Neural progenitor cell (in vitro differentiated cells): ENCODE results near the gene CYBB. TPM values are rescaled to one million over a fixed set of nuclear protein-coding genes. Genes with fewer than 3 reads are reported as not detected.

Experiments used
- DNase-seq: peaks from one replicate; pipeline ENCODE4 v3.0.0-alpha.2; 2016; ENCODE audit warnings: low spot score
- H2AFZ ChIP-seq: fragments of 200-600 bp; sonication (generic); replicated peaks from 2 replicates; pipeline ENCODE4 v1.6.1; 2016; ENCODE audit warnings: antibody characterized with exemption
- H3F3A ChIP-seq: fragments of 200-600 bp; sonication (generic); 2 replicates; pipeline ENCODE4 v1.6.1; 2016; ENCODE audit warnings: antibody characterized with exemption, low read depth
- H3K27ac ChIP-seq: fragments of 200-600 bp; sonication (generic); 2 replicates; pipeline ENCODE4 v1.5.1; 2016; ENCODE audit warnings: mild to moderate bottlenecking
- H3K27me3 ChIP-seq: fragments of 200-600 bp; sonication (generic); 2 replicates; pipeline ENCODE4 v1.6.1; 2016; ENCODE audit warnings: mild to moderate bottlenecking, moderate library complexity
- H3K36me3 ChIP-seq: fragments of 200-600 bp; sonication (generic); 2 replicates; pipeline ENCODE4 v1.5.1; 2016
- H3K4me1 ChIP-seq: fragments of 200-600 bp; sonication (generic); 2 replicates; pipeline ENCODE4 v1.6.1; 2016; ENCODE audit warnings: mixed run types
- H3K4me2 ChIP-seq: fragments of 200-600 bp; sonication (generic); 2 replicates; pipeline ENCODE4 v1.6.1; 2016
- H3K4me3 ChIP-seq: fragments of 200-600 bp; sonication (generic); 2 replicates; pipeline ENCODE4 v1.5.1; 2016
- H3K79me2 ChIP-seq: fragments of 200-600 bp; sonication (generic); 2 replicates; pipeline ENCODE4 v1.6.1; 2016; ENCODE audit warnings: low read depth
- H3K9ac ChIP-seq: fragments of 200-600 bp; sonication (generic); 2 replicates; pipeline ENCODE4 v1.6.1; 2016
- H3K9me3 ChIP-seq: fragments of 200-600 bp; sonication (generic); 2 replicates; pipeline ENCODE4 v1.5.1; 2016; ENCODE audit warnings: low read depth
- H4K20me1 ChIP-seq: fragments of 200-600 bp; sonication (generic); 2 replicates; pipeline ENCODE4 v1.6.1; 2016; ENCODE audit warnings: low read depth
- H3K27ac Mint-ChIP-seq: 3 replicates; pipeline ENCODE4 v1.8.0; 2021; ENCODE audit warnings: mixed read lengths
- H3K27me3 Mint-ChIP-seq: 2 replicates; pipeline ENCODE4 v1.8.0; 2022; ENCODE audit warnings: low read depth, mild to moderate bottlenecking, inconsistent platforms, moderate library complexity, mixed read lengths; ENCODE audit not compliant: insufficient read depth
- H3K36me3 Mint-ChIP-seq: 3 replicates; pipeline ENCODE4 v1.8.0; 2021; ENCODE audit warnings: mixed read lengths
- H3K4me1 Mint-ChIP-seq: 3 replicates; pipeline ENCODE4 v1.8.0; 2021; ENCODE audit warnings: mixed read lengths
- H3K4me3 Mint-ChIP-seq: 3 replicates; pipeline ENCODE4 v1.8.0; 2021; ENCODE audit warnings: mild to moderate bottlenecking, moderate library complexity, mixed read lengths
- H3K9me3 Mint-ChIP-seq: 3 replicates; pipeline ENCODE4 v1.8.0; 2020; ENCODE audit warnings: mixed read lengths
- EZH2 ChIP-seq: fragments of 200-600 bp; sonication (generic); IDR thresholded peaks from 2 replicates; pipeline ENCODE4 v1.6.1; 2017; ENCODE audit warnings: antibody characterized with exemption, mild to moderate bottlenecking, moderate library complexity
- EZH2phosphoT487 ChIP-seq: fragments of 200-600 bp; sonication (generic); IDR thresholded peaks from 2 replicates; pipeline ENCODE4 v1.6.1; 2017; ENCODE audit warnings: antibody characterized with exemption
- total RNA-seq: library from RNA; depleted of rRNA; stranded (reverse); fragments of >200 nt; gene quantifications from 2 replicates; pipeline ENCODE4 v1.2.3, GENCODE V29; 2015; ENCODE audit warnings: low replicate concordance
- TF ChIP-seq, protein P1 (sequence below): fragments of 200-600 bp; sonication (generic); IDR thresholded peaks from 2 replicates; pipeline ENCODE4 v1.5.1; 2017; ENCODE audit warnings: antibody characterized with exemption, mild to moderate bottlenecking

Gene CYBB
- total RNA-seq, 1 donor from 2014 or later = not detected

DNA sequence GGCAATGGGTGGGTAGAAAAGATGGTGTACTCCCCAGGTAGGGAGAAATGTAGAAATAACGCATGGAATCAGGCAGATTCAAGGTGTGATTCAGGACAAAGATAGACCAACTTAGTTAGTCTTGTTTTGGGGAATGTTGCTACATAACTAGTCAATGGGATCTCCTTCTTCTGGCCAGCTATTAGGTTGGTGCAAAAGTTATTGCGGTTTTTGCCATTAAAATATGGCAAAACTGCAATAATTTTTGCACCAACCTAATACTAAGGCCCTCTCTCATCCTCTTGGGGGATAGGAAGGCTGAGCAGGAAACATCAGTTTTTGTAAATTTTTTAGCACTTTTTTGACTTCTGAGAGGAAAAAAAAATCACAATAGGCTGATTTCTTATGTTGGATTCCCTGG lies 23.2 kb downstream of the CYBB start:
- Histone ChIP-seq H3K4me2 (no peak overlapping the region), H2AFZ (no peak overlapping the region)
- no peaks in the 10 kb centered on the region for H3K9me3 Mint-ChIP-seq

DNA sequence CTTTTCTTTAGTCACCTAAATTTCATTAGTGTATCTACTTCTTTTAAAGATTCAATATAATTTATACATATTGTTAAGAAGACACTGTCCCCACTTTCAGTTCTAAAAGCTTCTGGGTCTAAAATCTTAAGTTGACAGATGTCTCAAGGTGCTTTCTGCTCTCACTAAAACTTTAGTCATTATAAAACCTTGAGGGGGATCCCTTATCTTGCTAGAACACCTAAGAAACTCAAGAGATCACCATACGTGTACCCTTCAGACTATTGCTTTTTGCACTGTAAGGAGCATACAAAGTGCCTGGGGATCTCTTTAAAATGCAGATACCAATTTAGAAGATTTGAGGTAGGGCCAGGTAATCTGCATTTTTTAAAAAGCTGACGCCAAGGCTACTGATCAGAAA lies 30.1 kb downstream of the CYBB start:
- no peak for DNase-seq
- no peak overlapping the region for H3K4me3 Mint-ChIP-seq
- H3F3A ChIP-seq = no peaks in the 10 kb centered on the region
- H3K9me3 ChIP-seq = no peaks in the 10 kb centered on the region
- no peaks in the 10 kb centered on the region for H3K36me3 Mint-ChIP-seq
- H3K36me3 ChIP-seq = no peaks in the 10 kb centered on the region
- no peak overlapping the region for H3K9ac ChIP-seq
- no peaks in the 10 kb centered on the region for H3K27me3 ChIP-seq
- H3K4me1 Mint-ChIP-seq = no peaks in the 10 kb centered on the region
- H3K27me3 Mint-ChIP-seq = no peaks in the 10 kb centered on the region
- H3K4me3 ChIP-seq = no peak overlapping the region
- no peaks in the 10 kb centered on the region for H3K79me2 ChIP-seq
- TF ChIP-seq EZH2phosphoT487 = no peak
- TF ChIP-seq EZH2 = no peak
- TF ChIP-seq, protein P1, sequence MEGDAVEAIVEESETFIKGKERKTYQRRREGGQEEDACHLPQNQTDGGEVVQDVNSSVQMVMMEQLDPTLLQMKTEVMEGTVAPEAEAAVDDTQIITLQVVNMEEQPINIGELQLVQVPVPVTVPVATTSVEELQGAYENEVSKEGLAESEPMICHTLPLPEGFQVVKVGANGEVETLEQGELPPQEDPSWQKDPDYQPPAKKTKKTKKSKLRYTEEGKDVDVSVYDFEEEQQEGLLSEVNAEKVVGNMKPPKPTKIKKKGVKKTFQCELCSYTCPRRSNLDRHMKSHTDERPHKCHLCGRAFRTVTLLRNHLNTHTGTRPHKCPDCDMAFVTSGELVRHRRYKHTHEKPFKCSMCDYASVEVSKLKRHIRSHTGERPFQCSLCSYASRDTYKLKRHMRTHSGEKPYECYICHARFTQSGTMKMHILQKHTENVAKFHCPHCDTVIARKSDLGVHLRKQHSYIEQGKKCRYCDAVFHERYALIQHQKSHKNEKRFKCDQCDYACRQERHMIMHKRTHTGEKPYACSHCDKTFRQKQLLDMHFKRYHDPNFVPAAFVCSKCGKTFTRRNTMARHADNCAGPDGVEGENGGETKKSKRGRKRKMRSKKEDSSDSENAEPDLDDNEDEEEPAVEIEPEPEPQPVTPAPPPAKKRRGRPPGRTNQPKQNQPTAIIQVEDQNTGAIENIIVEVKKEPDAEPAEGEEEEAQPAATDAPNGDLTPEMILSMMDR = no peak
- no peaks in the 10 kb centered on the region for H3K9me3 Mint-ChIP-seq
- no peak overlapping the region for H2AFZ ChIP-seq
- H3K27ac ChIP-seq = no peak overlapping the region
- no peaks in the 10 kb centered on the region for H4K20me1 ChIP-seq
- no peaks in the 10 kb centered on the region for H3K4me1 ChIP-seq
- no peak overlapping the region for H3K4me2 ChIP-seq
- H3K27ac Mint-ChIP-seq = no peak overlapping the region

More for the DNA sequence above, 23.2 kb downstream of the CYBB start:
- Mint-ChIP-seq H3K27ac (no peak overlapping the region), H3K4me1 (no peaks in the 10 kb centered on the region), H3K27me3 (no peaks in the 10 kb centered on the region), H3K4me3 (no peak overlapping the region), H3K36me3 (no peaks in the 10 kb centered on the region)
- no peaks in the 10 kb centered on the region for H3F3A ChIP-seq
- H3K79me2 ChIP-seq = no peaks in the 10 kb centered on the region
- no peak overlapping the region for H3K27ac ChIP-seq
- no peaks in the 10 kb centered on the region for H4K20me1 ChIP-seq
- TF ChIP-seq EZH2 (no peak), EZH2phosphoT487 (no peak)
- TF ChIP-seq, protein P1 = no peak
- H3K9ac ChIP-seq = no peak overlapping the region
- H3K36me3 ChIP-seq = no peaks in the 10 kb centered on the region
- H3K27me3 ChIP-seq = no peaks in the 10 kb centered on the region
- H3K9me3 ChIP-seq = no peaks in the 10 kb centered on the region
- H3K4me3 ChIP-seq = no peak overlapping the region
- no peaks in the 10 kb centered on the region for H3K4me1 ChIP-seq
- DNase-seq = no peak

DNA sequence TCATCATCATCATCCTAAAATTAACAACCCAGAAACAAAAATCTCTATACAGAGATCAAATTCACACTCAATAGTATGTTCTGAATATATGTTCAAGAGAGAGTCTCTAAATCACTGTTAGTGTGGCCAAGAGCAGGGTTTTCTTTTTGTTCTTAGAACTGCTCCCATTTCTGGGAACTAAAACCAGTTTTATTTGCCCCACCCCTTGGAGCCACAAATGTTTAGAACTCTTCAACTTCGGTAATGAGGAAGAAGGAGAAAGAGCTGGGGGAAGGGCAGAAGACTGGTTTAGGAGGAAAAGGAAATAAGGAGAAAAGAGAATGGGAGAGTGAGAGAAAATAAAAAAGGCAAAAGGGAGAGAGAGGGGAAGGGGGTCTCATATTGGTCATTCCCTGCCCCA lies 32.3 kb downstream of the CYBB start:
- Histone ChIP-seq H3F3A (no peaks in the 10 kb centered on the region), H4K20me1 (no peaks in the 10 kb centered on the region), H3K27me3 (no peaks in the 10 kb centered on the region), H2AFZ (no peak overlapping the region), H3K4me1 (no peaks in the 10 kb centered on the region), H3K4me2 (no peak overlapping the region), H3K79me2 (no peaks in the 10 kb centered on the region), H3K36me3 (no peaks in the 10 kb centered on the region), H3K9ac (no peak overlapping the region), H3K4me3 (no peak overlapping the region), H3K9me3 (no peaks in the 10 kb centered on the region), H3K27ac (no peak overlapping the region)
- DNase-seq = no peak
- no peak overlapping the region for H3K27ac Mint-ChIP-seq
- no peaks in the 10 kb centered on the region for H3K27me3 Mint-ChIP-seq
- H3K4me3 Mint-ChIP-seq = no peak overlapping the region
- no peak for TF ChIP-seq EZH2phosphoT487
- H3K9me3 Mint-ChIP-seq = no peaks in the 10 kb centered on the region
- no peaks in the 10 kb centered on the region for H3K4me1 Mint-ChIP-seq
- H3K36me3 Mint-ChIP-seq = no peaks in the 10 kb centered on the region

DNA sequence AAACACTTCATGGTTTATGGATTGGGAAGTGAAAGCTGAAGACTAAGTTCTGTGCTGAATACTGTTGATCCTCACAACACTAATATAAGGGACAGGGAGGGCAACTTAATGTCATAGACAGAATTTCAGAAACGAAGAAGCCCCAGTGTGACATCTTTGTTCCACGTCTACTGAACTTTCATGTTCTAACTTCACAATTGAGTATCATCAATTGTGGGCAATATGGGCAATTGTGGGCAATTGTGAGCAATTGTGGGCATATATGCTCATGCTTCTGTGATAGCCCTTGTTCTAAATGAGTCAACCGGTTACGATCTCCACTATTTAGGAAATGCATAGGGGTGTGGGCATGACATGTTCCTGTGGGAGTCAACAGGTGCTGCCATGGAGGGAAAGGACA lies 33.7 kb downstream of the CYBB start:
- H3K4me1 Mint-ChIP-seq = no peaks in the 10 kb centered on the region
- H3K36me3 Mint-ChIP-seq = no peaks in the 10 kb centered on the region
- no peak overlapping the region for H3K4me2 ChIP-seq
- H3K4me3 ChIP-seq = no peak overlapping the region
- no peaks in the 10 kb centered on the region for H3F3A ChIP-seq
- no peak overlapping the region for H3K27ac Mint-ChIP-seq
- H4K20me1 ChIP-seq = no peaks in the 10 kb centered on the region
- no peak for DNase-seq
- H3K27ac ChIP-seq = no peak overlapping the region
- H2AFZ ChIP-seq = no peak overlapping the region
- H3K9ac ChIP-seq = no peak overlapping the region
- H3K9me3 ChIP-seq = no peaks in the 10 kb centered on the region
- H3K9me3 Mint-ChIP-seq = no peaks in the 10 kb centered on the region
- H3K27me3 ChIP-seq = no peaks in the 10 kb centered on the region
- no peak overlapping the region for H3K4me3 Mint-ChIP-seq
- no peaks in the 10 kb centered on the region for H3K79me2 ChIP-seq
- TF ChIP-seq EZH2phosphoT487 (no peak), EZH2 (no peak)
- TF ChIP-seq, protein P1 = no peak
- no peaks in the 10 kb centered on the region for H3K4me1 ChIP-seq
- H3K36me3 ChIP-seq = no peaks in the 10 kb centered on the region
- no peaks in the 10 kb centered on the region for H3K27me3 Mint-ChIP-seq
